Calu3 (cell line): Measurements from ENCODE around the gene CREBBP. TPM values are rescaled to one million over a fixed set of nuclear protein-coding genes. Genes with fewer than 3 reads are reported as not detected.

Experiments
- BruUV-seq: library from RNA; stranded (reverse); fragments of 400-500 nt; replicated peaks from 2 replicates; lab custom pipeline; 2021; lab: Mats Ljungman, UMichigan
- CTCF ChIA-PET: fragments of 300-600 bp; sonication (Branson Sonifier 250); formaldehyde crosslinking; loops from one replicate; lab custom pipeline; 2022; ENCODE audit warnings: antibody characterized with exemption; lab: Charles Lee
- DNase-seq: peaks from one replicate; pipeline ENCODE4 v3.0.0; 2022
- H3K27ac Mint-ChIP-seq: one replicate; pipeline ENCODE4 v1.8.0; 2022; ENCODE audit warnings: mixed read lengths; ENCODE audit not compliant: unreplicated experiment
- H3K27me3 Mint-ChIP-seq: one replicate; pipeline ENCODE4 v1.8.0; 2022; ENCODE audit warnings: mixed read lengths; ENCODE audit not compliant: unreplicated experiment
- H3K36me3 Mint-ChIP-seq: one replicate; pipeline ENCODE4 v1.8.0; 2022; ENCODE audit warnings: mild to moderate bottlenecking, moderate library complexity, mixed read lengths; ENCODE audit not compliant: insufficient read depth, unreplicated experiment
- H3K4me1 Mint-ChIP-seq: one replicate; pipeline ENCODE4 v1.8.0; 2022; ENCODE audit warnings: mild to moderate bottlenecking, low read depth, mixed read lengths; ENCODE audit not compliant: unreplicated experiment
- H3K4me3 Mint-ChIP-seq: one replicate; pipeline ENCODE4 v1.8.0; 2022; ENCODE audit warnings: mild to moderate bottlenecking, low read depth, moderate library complexity, mixed read lengths; ENCODE audit not compliant: unreplicated experiment
- H3K9me3 Mint-ChIP-seq: one replicate; pipeline ENCODE4 v1.8.0; 2022; ENCODE audit warnings: low read depth, mixed read lengths; ENCODE audit not compliant: unreplicated experiment
- intact Hi-C: fragments of 100-400 bp; cut with micrococcal nuclease; formaldehyde crosslinking; loops from one replicate; pipeline ENCODE4 v1.10.0; 2022; ENCODE audit not compliant: unreplicated experiment
- total RNA-seq: library from RNA; stranded (reverse); gene quantifications from 2 replicates; pipeline ENCODE4 v1.2.3, GENCODE V29; 2022
- TF ChIP-seq, protein P1 (sequence below): fragments of 200-600 bp; IDR thresholded peaks from one replicate; pipeline ENCODE4 v1.8.0; 2022; ENCODE audit warnings: antibody characterized with exemption; ENCODE audit not compliant: unreplicated experiment

CREBBP gene
- total RNA-seq, 1 experiment from 2014 or later, result 91.0 TPM

DNA sequence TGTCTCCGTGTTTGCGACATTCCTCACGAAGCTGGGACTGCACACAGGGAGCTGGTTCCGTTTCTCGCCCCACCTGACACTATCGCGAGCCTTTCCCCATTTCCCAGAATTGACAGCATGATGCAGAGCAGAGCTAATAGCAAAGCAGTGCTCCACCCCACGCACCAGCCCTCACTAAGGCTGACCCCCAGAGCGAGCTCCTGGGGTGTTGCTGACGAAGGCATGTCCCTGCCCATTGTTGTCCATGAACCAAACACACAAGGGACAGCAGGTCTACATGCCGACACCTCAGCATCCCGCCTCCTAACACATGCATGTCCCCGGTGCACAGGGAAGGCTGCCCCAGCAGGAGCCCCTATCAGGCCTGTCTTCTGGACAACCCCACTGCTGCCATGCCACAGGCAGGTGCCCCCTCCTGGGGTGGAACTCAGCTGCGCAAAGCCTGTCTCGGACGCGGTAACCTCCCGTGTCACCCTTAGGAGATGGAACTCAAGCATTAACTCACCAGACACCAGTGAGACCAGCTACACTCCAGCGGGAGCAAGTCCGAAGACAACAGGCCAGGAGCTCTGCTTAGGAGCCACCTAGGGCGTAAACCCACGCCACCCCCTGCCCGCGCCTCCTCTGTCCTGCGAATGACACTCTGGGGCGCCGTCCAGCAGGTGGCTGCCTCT lies 146.3 kb downstream of the CREBBP start:
- BruUV-seq, result no TSS peak
- Mint-ChIP-seq H3K36me3 (peaks cover 64% of the 10 kb centered on the region), H3K27ac (no peak overlapping the region), H3K27me3 (no peaks in the 10 kb centered on the region), H3K4me1 (no peaks in the 10 kb centered on the region), H3K4me3 (no peak overlapping the region), H3K9me3 (no peaks in the 10 kb centered on the region)
- TF ChIP-seq, protein P1, sequence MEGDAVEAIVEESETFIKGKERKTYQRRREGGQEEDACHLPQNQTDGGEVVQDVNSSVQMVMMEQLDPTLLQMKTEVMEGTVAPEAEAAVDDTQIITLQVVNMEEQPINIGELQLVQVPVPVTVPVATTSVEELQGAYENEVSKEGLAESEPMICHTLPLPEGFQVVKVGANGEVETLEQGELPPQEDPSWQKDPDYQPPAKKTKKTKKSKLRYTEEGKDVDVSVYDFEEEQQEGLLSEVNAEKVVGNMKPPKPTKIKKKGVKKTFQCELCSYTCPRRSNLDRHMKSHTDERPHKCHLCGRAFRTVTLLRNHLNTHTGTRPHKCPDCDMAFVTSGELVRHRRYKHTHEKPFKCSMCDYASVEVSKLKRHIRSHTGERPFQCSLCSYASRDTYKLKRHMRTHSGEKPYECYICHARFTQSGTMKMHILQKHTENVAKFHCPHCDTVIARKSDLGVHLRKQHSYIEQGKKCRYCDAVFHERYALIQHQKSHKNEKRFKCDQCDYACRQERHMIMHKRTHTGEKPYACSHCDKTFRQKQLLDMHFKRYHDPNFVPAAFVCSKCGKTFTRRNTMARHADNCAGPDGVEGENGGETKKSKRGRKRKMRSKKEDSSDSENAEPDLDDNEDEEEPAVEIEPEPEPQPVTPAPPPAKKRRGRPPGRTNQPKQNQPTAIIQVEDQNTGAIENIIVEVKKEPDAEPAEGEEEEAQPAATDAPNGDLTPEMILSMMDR, result no peak
- intact Hi-C loops, result no loop called here
- no peak for DNase-seq
- CTCF ChIA-PET, result no interaction called here

DNA sequence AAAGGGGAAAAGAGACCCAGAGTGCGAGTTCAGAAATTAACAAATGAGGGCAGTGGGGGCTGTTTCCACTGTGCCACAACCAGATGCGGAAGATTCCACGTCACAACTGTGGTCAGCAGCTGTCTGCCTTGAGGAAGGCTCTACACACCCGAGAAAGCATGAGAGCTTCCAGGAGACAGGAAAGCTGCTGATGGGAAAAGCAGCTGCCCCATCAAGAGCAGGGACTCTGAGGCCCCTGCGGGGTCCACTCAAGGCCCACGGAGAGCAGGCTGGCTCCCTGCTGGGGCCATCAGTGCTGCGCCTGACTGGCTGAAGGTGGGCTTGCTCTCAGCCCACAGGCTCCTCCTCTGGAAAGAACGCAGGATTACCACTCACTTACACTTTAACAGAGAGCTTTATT lies 148.3 kb downstream of the CREBBP start:
- intact Hi-C loops, result no loop called here
- Mint-ChIP-seq H3K9me3 (no peaks in the 10 kb centered on the region), H3K4me3 (no peak overlapping the region), H3K27me3 (no peaks in the 10 kb centered on the region), H3K27ac (no peak overlapping the region), H3K36me3 (peaks cover 65% of the 10 kb centered on the region), H3K4me1 (no peaks in the 10 kb centered on the region)
- no peak for DNase-seq
- CTCF ChIA-PET, result no interaction called here
- no TSS peak for BruUV-seq
- TF ChIP-seq, protein P1, result no peak

DNA sequence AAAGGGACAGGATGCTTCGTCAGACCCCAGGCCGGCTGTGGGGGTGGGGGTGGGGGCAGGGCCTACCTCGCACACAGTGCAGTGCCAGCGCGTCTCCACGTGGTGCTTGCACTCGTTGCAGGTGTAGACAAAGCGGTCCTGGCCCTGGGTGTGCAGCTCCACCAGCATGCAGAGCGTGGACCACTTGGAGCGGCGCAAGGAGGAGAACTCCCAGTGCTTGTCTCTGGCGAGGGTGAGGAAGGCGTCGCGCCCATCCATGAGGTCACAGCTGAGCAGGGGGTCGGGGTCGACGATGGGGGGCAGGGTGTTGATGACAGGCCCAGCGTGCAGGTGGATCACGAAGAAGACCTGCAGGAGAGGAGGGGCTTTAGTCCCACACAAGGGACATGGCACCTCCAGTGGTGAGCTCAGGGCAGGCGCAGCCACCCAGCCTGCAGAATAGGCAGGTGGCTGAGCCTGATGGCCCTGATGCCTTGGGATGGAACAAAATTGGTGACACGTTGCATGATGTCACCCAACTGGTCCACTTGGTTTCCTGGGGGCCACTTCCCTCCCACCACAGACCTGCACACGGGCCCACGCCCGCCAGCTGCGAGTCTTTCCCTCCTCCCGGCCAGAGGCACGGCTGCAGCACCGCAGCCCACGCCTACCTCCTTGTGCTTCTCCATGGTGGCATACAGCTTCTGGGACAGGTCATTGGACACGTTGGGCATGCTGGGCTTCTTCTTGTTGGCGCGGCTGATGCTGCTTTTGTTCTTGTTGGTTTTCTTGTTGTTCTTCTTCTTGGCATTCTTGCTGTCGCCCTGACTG lies 149.2 kb downstream of the CREBBP start:
- DNase-seq, result no peak
- intact Hi-C loops, result no loop called here
- Mint-ChIP-seq H3K4me1 (no peaks in the 10 kb centered on the region), H3K9me3 (no peaks in the 10 kb centered on the region), H3K4me3 (no peak overlapping the region), H3K36me3 (peaks cover 57% of the 10 kb centered on the region), H3K27ac (no peak overlapping the region), H3K27me3 (no peaks in the 10 kb centered on the region)
- TF ChIP-seq, protein P1, result no peak
- CTCF ChIA-PET, result no interaction called here
- no TSS peak for BruUV-seq

DNA sequence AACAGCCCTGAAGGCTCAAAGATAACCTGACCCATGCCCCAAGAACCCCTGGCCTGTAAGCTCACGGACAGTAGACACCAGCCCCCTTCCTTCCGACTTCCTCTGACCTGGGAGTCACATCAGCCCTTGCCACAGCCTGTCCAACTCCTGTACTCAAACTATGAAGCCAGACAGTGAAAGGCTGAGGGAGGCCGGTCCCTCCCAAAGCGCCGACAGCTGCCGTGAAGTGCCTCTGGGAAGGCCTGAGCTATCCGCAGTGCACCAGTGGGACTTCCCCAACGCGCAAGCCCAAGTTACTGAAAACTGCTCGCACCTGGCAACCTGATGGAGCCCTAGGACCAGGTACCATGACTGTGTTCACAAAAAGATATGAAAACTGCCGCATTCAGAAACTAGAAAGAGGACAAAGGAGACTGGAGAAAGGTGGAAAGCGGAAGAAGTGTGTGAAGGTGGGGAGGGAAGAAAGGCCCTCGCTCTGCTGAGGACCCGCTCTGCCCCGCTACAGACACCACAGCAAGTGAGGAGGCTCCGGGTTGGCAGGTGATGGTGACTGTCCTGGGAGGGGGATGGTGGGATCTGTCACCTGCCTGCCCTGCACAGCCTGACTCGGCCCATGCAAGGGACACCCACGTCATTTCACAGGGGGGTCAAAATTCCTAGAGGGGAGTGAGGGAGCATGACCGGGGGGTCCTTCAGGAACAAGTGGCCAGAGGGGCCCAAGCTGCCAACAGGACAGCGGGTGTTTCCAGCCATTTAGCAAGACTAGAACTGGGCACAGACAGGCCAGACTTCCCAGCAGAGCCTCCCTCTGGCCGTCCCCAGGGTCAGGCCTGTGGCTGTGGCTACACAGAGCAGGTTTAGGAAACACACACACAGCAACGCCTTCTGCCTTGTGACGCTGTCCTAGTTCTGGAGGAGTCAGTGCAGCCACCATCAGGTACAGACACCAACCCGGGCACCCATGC lies 150.1 kb downstream of the CREBBP start:
- H3K27me3 Mint-ChIP-seq, result no peaks in the 10 kb centered on the region
- TF ChIP-seq, protein P1, result no peak
- CTCF ChIA-PET, result no interaction called here
- no peak overlapping the region for H3K4me3 Mint-ChIP-seq
- DNase-seq, result no peak
- no TSS peak for BruUV-seq
- intact Hi-C loops, result no loop called here
- no peak overlapping the region for H3K27ac Mint-ChIP-seq
- no peaks in the 10 kb centered on the region for H3K4me1 Mint-ChIP-seq
- H3K9me3 Mint-ChIP-seq, result no peaks in the 10 kb centered on the region
- H3K36me3 Mint-ChIP-seq, result peaks cover 60% of the 10 kb centered on the region
